AG08395 (cell line): ENCODE data around the gene PBRM1.

Experiments
- DNase-seq: peaks from one replicate; pipeline ENCODE4 v3.0.0; 2012; ENCODE audit warnings: mixed read lengths, low spot score

Gene PBRM1

GRCh38 chr3:52524752-52525679 is 160.7 kb downstream of the PBRM1 start:
- no peak for DNase-seq

GRCh38 chr3:52524258-52524751 is 161.4 kb downstream of the PBRM1 start:
- no peak for DNase-seq

- DNase-seq: no peak
Observed at GRCh38 chr3:52523386-52524257, 162.1 kb downstream of the PBRM1 start.

- DNase-seq: no peak
Observed at GRCh38 chr3:52522651-52523251, 163.0 kb downstream of the PBRM1 start.

GRCh38 chr3:52521881-52522650 is 163.6 kb downstream of the PBRM1 start:
- no peak for DNase-seq

- DNase-seq: no peak
Observed at GRCh38 chr3:52521488-52521824, 164.3 kb downstream of the PBRM1 start.

GRCh38 chr3:52520716-52521487 is 164.8 kb downstream of the PBRM1 start:
- no peak for DNase-seq

GRCh38 chr3:52520141-52520667 is 165.5 kb downstream of the PBRM1 start:
- DNase-seq: no peak

GRCh38 chr3:52519445-52520140 is 166.1 kb downstream of the PBRM1 start:
- DNase-seq: no peak

- no peak for DNase-seq
Observed at GRCh38 chr3:52518723-52519444, 166.8 kb downstream of the PBRM1 start.

- no peak for DNase-seq
Observed at GRCh38 chr3:52517796-52518722, 167.7 kb downstream of the PBRM1 start.

GRCh38 chr3:52516509-52517195 is 169.1 kb downstream of the PBRM1 start:
- no peak for DNase-seq

GRCh38 chr3:52515192-52515591 is 170.5 kb downstream of the PBRM1 start:
- no peak for DNase-seq

GRCh38 chr3:52514576-52514975 is 171.1 kb downstream of the PBRM1 start:
- no peak for DNase-seq

- DNase-seq: no peak
Observed at GRCh38 chr3:52513281-52513680, 172.4 kb downstream of the PBRM1 start.

- DNase-seq: no peak
Observed at GRCh38 chr3:52512727-52513126, 173.0 kb downstream of the PBRM1 start.

GRCh38 chr3:52512105-52512504 is 173.6 kb downstream of the PBRM1 start:
- no peak for DNase-seq

- DNase-seq: no peak
Observed at GRCh38 chr3:52511509-52511908, 174.2 kb downstream of the PBRM1 start.
